Subcutaneous abdominal adipose tissue (tissue), 5 donors: ENCODE measurements around the gene SFI1.
"Not testable (repeated sequence)": the region's sequence is repeated elsewhere in the genome, so short reads cannot be mapped to it uniquely, and the experiment has no call there.

Experiments used
- H3K27ac ChIP-seq: one replicate; pipeline ENCODE4 v1.7.0; 2013; ENCODE audit warnings: low read depth, mild to moderate bottlenecking, inconsistent platforms, low read length, moderate library complexity
- H3K27me3 ChIP-seq, 5 donors: one replicate each; pipeline ENCODE4 v1.7.0; 2013; ENCODE audit warnings: low read length in 5 of 5, inconsistent platforms in 1 of 5; ENCODE audit not compliant: control insufficient read depth in 5 of 5, insufficient read depth in 4 of 5
- H3K36me3 ChIP-seq, 5 donors: one replicate each; pipeline ENCODE4 v1.7.0; 2013; ENCODE audit warnings: low read length in 5 of 5; ENCODE audit not compliant: control insufficient read depth in 5 of 5, insufficient read depth in 5 of 5
- H3K4me1 ChIP-seq, 5 donors: one replicate each; pipeline ENCODE4 v1.7.0; 2013; ENCODE audit warnings: low read length in 5 of 5, mild to moderate bottlenecking in 3 of 5, moderate library complexity in 1 of 5; ENCODE audit not compliant: control insufficient read depth in 5 of 5, insufficient read depth in 5 of 5
- H3K4me3 ChIP-seq, 5 donors: one replicate each; pipeline ENCODE4 v1.7.0; 2013; ENCODE audit warnings: low read length in 5 of 5, low read depth in 1 of 5
- H3K9ac ChIP-seq, 5 donors: one replicate each; pipeline ENCODE4 v1.7.0; 2013; ENCODE audit warnings: low read length in 5 of 5, mild to moderate bottlenecking in 4 of 5, moderate library complexity in 3 of 5
- H3K9me3 ChIP-seq, 5 donors: one replicate each; pipeline ENCODE4 v1.7.0; 2013; ENCODE audit warnings: low read length in 5 of 5; ENCODE audit not compliant: control insufficient read depth in 5 of 5
- donor health status: healthy.
- donor health status: healthy.
- donor health status: healthy.
- donor health status: healthy.
- donor health status: healthy.

Gene SFI1

DNA sequence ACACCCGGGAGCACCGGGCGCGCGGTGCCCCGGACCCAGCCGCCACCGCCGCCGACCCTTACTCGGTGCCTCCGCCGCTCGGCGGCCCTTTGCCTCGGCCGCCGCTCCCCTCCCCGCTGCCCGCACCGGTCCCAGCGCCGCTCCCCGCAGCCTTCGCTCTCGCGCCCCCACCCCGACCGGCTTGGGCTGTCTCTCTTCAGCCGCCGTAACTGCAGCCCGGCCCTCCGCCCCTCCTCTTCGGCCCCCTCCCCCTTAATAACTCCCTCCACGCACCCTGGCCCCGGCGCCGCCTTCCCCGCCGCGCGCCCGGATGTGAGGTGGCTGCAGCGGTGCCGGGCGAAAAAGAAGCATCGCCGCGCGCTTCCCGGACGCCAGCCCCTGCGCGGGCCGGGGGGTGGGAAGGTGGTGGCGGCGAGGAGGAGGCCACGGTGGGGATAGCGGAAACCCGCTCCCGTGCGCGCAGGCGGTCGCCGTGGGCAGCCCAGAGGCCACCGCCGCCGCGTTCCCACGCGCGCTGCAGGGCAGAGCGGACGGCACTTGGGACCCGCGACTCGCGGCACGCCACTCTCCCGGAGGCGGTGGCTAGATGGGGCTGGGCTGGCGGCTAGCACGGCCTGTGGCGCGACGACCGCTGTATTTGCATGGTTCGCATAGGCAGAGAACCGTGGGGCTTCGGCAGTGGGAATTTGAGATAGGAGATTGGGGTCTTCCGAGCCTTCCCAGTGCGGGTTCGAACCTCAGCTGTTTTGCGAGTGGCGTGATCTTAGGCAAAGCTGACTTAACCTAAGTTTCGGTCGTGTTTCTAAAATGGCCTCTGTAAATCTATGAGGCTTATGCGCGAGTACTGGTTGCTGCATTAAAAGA lies 6.5 kb upstream of the SFI1 start, which contains the start of gene EIF4ENIF1:
Gene EIF4ENIF1 (minus strand): TSS at position 211 of the 864 bp plus-strand sequence. CDS start 1,124 bp downstream, outside the sequence.
- Histone ChIP-seq H3K36me3 (peaks cover 4 to 22% (median 9%) of the 10 kb centered on the region in 5 donors), H3K4me1 (peaks cover 7 to 30% (median 24%) of the 10 kb centered on the region in 5 donors), H3K9me3 (no peaks in the 10 kb centered on the region), H3K27ac (peak within 1 kb of the TSS; percentile 81), H3K4me3 (peak within 1 kb of the TSS; percentile 68 to 94 (median 90)), H3K27me3 (no peaks in the 10 kb centered on the region), H3K9ac (peak within 1 kb of the TSS; percentile 78 to 90 (median 86))

DNA sequence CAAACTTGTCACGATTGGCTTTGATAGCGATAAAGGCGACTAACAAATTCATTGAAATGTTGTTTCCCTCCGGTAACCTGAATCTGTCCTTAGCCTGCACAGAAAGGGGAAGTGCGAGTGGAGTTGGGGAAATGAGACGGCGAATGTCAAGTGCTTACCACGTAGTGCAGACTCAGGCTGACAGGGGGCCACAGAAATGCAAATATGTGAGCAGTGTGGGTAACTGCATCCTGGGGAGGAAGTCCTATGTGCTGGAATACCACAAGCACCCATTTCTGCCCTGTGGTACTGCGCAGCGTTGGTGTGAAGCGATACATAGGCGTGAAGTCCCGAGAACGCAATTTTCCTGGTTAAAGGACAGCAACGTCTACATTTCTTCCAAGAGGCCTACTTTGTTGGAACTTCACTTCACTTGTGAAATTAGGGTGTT lies 5.8 kb upstream of the SFI1 start:
- Histone ChIP-seq H3K36me3 (peaks cover 0 to 15% (median 9%) of the 10 kb centered on the region in 5 donors), H3K27ac (peak overlapping the region; percentile 81), H3K27me3 (no peaks in the 10 kb centered on the region), H3K9ac (peak overlapping the region; percentile 78 to 90 (median 83)), H3K9me3 (no peaks in the 10 kb centered on the region), H3K4me3 (peak overlapping the region; percentile 68 to 94 (median 90)), H3K4me1 (peaks cover 7 to 32% (median 26%) of the 10 kb centered on the region in 5 donors)

DNA sequence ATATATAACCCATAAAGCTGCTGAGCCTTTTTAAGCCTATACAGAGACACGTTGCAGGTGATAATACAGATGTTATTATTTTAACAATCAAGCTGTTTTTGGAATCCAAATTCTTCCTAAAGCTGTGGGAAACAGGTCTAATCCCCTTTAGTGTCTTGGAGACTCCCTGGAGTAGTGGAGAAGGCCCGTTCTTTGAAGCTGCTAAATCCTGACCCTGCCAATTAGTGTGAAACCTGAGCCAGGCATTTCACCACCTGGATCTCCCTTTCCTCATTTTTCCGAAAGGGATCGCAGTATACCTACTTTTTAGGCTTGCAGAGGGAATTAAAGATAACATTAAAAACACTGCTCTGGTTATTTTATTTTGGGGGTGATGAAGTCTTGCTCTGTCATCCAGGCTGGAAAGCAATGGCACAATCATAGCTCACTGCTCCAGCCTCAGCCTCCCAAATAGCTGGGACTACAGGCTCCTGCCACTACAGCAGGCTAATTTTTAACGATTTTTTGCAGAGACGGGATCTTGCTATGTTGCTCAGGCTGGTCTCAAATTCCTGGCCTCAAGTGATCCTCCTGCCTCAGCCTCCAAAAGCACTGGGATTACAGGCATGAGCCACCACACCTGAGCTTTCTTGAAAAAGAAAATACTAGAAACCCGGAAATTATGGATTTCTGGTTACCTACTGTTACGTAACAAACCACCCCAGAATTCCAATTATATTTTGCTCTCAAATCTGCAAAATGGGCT lies 4.9 kb upstream of the SFI1 start:
- Histone ChIP-seq H3K9me3 (no peaks in the 10 kb centered on the region), H3K4me1 (peaks cover 7 to 39% (median 32%) of the 10 kb centered on the region in 5 donors), H3K27me3 (no peaks in the 10 kb centered on the region), H3K36me3 (peaks cover 0 to 14% (median 8%) of the 10 kb centered on the region in 5 donors), H3K9ac (peak overlapping the region; percentile 39 to 90 (median 79)), H3K27ac (peak overlapping the region; percentile 81), H3K4me3 (peak overlapping the region in 3 of 5 donors; percentile 87 to 94 (median 94))

DNA sequence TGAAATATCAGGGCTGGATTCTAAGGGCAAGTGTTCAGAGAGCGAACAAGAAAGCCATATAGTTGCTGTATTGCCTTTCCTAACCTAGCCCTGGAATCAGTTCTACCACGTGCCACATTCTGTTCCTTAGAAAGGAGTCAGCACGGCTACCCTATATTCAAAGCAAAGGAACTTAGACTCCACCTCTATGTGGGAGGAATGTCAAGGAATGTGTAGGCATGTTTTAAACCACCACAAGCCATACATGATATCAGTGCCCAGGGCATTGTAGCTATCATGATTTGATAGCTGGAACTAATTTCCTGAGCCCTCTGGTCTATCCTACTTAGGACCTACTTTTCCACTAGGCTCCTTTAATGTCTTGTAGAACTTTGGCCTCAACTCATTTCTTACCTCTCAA lies 4.2 kb upstream of the SFI1 start:
- H3K4me3 ChIP-seq = no peak overlapping the region
- peak overlapping the region in 1 of 5 donors; percentile 39 for H3K9ac ChIP-seq
- H3K4me1 ChIP-seq = peaks cover 7 to 46% (median 40%) of the 10 kb centered on the region in 5 donors
- H3K27me3 ChIP-seq = no peaks in the 10 kb centered on the region
- H3K9me3 ChIP-seq = no peaks in the 10 kb centered on the region
- no peak overlapping the region for H3K27ac ChIP-seq
- peaks cover 0 to 9% (median 4%) of the 10 kb centered on the region in 5 donors for H3K36me3 ChIP-seq

DNA sequence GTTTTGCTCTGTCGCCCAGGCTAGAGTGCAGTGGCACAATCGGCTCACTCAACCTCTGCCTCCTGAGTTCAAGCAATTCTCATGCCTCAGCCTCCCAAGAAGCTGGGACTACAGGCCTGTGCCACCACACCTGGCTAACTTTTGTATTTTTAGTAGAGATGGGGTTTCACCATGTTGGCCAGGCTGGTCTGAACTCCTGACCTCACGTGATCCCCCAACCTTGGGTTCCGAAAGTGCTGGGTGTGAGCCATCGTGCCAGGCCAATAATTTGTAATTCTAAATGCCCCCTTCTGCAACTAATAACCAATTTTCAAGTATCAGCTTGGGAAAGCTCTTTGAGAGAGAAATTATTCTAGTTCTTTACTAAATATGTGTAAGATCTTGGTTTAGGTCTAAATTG lies 3.0 kb upstream of the SFI1 start:
- H3K9ac ChIP-seq, H3K9me3 ChIP-seq, H3K36me3 ChIP-seq, H3K27ac ChIP-seq, H3K4me3 ChIP-seq, H3K27me3 ChIP-seq: not testable (repeated sequence)
- peaks cover 7 to 45% (median 39%) of the 10 kb centered on the region in 5 donors for H3K4me1 ChIP-seq

DNA sequence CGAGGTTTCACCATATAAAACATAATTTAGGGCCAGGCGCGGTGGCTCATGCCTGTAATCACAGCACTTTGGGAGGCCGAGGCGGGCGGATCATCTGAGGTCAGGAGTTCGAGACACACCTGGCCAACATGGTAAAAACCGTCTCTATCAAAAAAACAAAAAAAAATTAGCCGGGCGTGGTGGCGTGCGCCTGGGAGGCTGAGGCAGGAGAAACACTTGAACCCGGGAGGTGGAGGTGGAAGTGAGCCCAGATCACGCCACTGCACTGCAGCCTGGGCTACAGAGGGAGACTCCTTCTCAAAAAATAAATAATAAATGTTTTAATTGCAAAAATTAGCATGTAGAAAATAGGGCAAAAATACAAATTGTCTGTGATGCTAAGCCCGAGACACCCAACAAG lies 993 bp upstream of the SFI1 start:
- peaks cover 6 to 33% (median 27%) of the 10 kb centered on the region in 5 donors for H3K4me1 ChIP-seq
- H3K9ac ChIP-seq = peak overlapping the region; percentile 38 to 81 (median 72)
- H3K27me3 ChIP-seq = no peaks in the 10 kb centered on the region
- no peaks in the 10 kb centered on the region for H3K9me3 ChIP-seq
- peak overlapping the region; percentile 57 for H3K27ac ChIP-seq
- peak overlapping the region; percentile 83 to 96 (median 89) for H3K4me3 ChIP-seq
- peaks cover 0 to 3% (median 0%) of the 10 kb centered on the region in 5 donors for H3K36me3 ChIP-seq

DNA sequence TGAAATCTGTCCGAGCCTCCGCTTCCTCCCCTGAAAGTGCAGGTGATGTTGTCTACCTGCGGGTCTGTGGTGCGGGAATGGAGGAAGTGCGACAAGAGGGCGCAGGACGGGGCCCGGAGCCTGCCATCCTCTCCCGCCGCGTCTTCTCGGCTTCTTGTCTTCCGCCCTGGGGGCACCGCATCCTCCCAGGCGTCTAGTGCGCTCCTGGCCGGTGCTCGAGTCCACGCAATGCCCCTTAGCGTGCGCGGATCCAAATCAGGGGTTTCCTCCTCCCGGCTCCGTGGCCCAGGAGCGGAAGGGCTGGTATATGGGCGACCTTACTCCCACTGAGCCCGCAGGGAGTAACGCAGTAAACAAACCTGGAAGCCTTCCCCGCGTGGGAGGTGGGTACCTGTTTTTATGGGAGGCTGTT lies 405 bp downstream of the SFI1 start:
- H3K4me3 ChIP-seq = peak overlapping the region; percentile 65 to 96 (median 89)
- peaks cover 0 to 3% (median 0%) of the 10 kb centered on the region in 5 donors for H3K36me3 ChIP-seq
- H3K9me3 ChIP-seq = no peaks in the 10 kb centered on the region
- H3K4me1 ChIP-seq = peaks cover 0 to 22% (median 16%) of the 10 kb centered on the region in 5 donors
- H3K27me3 ChIP-seq = no peaks in the 10 kb centered on the region
- H3K27ac ChIP-seq = peak overlapping the region; percentile 57
- peak overlapping the region in 4 of 5 donors; percentile 63 to 81 (median 74) for H3K9ac ChIP-seq

DNA sequence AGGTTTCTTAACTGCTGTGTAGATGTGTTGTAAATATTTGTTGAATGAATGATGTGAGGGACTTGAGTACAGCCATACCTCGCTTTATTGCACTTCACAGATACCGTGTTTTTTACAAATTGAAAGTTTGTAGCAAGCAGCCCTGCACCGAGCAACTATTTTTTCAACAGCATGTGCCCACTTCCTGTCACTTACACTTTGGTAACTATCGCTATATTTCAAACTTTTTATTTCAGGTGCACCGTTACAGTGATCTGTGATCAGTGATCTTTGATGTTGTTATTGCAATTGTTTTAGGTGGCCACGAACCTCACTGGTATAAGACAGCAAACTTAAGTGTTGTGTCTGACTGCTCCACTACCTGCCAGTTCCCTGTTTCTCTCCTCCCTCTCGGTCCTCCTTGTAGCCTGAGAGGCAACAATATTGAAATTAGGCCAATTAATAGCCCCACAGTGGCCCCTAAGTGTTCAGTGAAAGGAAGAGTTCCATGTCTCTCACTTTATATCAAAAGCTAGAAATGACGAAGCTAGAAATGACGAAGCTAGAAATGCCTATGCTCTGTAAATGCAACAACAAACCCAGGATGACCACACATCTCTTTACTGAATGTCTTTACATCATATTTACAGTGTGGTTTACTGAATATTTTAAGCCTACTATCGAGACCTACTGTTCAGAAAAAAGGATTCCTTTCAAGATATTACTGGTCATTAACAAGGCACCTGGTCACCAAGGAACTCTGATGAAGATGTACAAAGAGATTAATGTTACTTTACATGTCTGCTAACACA lies 1.0 kb downstream of the SFI1 start:
- H3K9ac ChIP-seq = peak overlapping the region in 4 of 5 donors; percentile 63 to 81 (median 74)
- no peaks in the 10 kb centered on the region for H3K36me3 ChIP-seq
- H3K9me3 ChIP-seq = no peaks in the 10 kb centered on the region
- peaks cover 0 to 22% (median 16%) of the 10 kb centered on the region in 5 donors for H3K4me1 ChIP-seq
- H3K27me3 ChIP-seq = no peaks in the 10 kb centered on the region
- peak overlapping the region; percentile 65 to 96 (median 89) for H3K4me3 ChIP-seq
- no peak overlapping the region for H3K27ac ChIP-seq

DNA sequence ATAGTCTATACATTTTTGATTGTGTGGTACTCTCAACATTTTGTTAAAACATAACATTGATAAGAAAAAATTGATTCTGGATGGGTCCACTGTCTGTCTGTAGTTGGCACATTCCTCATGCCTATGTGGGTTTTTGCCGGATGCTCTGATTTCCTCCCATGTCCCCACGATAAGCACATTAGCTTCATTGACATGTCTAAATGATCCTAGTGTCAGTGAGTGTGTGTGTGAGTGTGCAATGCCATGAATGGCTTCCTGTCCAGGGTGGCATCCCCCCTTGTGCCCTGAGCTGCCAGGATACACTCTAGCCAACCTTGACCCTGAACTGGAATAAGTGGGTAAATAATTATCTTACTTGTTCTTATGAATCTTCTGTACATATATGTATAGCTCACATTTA lies 5.4 kb downstream of the SFI1 start:
- Histone ChIP-seq H3K9me3 (no peaks in the 10 kb centered on the region), H3K4me1 (peaks cover 0 to 9% (median 7%) of the 10 kb centered on the region in 5 donors), H3K4me3 (no peak overlapping the region), H3K27me3 (no peaks in the 10 kb centered on the region), H3K27ac (no peak overlapping the region), H3K9ac (no peak overlapping the region), H3K36me3 (no peaks in the 10 kb centered on the region)
